Activated CD4-positive, alpha-beta T cell treated with anti-CD3 and anti-CD28 coated beads, Interleukin-2, amount 10 ng/mL, durations not matched to agents 24 days and 14 days (primary cell): ENCODE data around the gene NOP56. TPM values are rescaled to one million over a fixed set of nuclear protein-coding genes. Genes with fewer than 3 reads are reported as not detected.
A peak's percentile ranks its signal among the peaks of the same experiment; 100 is the strongest.

Experiments used
- DNase-seq: peaks from one replicate; pipeline ENCODE4 v3.0.0; 2022
- H3K27ac Mint-ChIP-seq: one replicate; pipeline ENCODE4 v1.8.0; 2022; ENCODE audit warnings: mild to moderate bottlenecking, mixed read lengths
- H3K27me3 Mint-ChIP-seq: one replicate; pipeline ENCODE4 v1.8.0; 2022; ENCODE audit warnings: mixed read lengths
- H3K36me3 Mint-ChIP-seq: one replicate; pipeline ENCODE4 v1.8.0; 2022; ENCODE audit warnings: low read depth, mild to moderate bottlenecking, mixed read lengths
- H3K4me1 Mint-ChIP-seq: one replicate; pipeline ENCODE4 v1.8.0; 2021; ENCODE audit warnings: mixed read lengths
- H3K4me3 Mint-ChIP-seq: one replicate; pipeline ENCODE4 v1.8.0; 2022; ENCODE audit warnings: mild to moderate bottlenecking, moderate library complexity, mixed read lengths
- H3K9me3 Mint-ChIP-seq: one replicate; pipeline ENCODE4 v1.8.0; 2021; ENCODE audit warnings: mixed read lengths
- intact Hi-C: fragments of 100-400 bp; cut with micrococcal nuclease; formaldehyde crosslinking; loops from one replicate; pipeline ENCODE4 v1.15.1; 2023
- total RNA-seq: library from RNA; stranded (reverse); gene quantifications from 2 replicates; pipeline ENCODE4 v1.2.3, GENCODE V29; 2022

The NOP56 gene
- total RNA-seq, 1 donor from 2014 or later, result 884 TPM

- Mint-ChIP-seq H3K27me3 (no peaks in the 10 kb centered on the region), H3K4me1 (peaks cover 14% of the 10 kb centered on the region), H3K9me3 (no peaks in the 10 kb centered on the region), H3K36me3 (no peaks in the 10 kb centered on the region), H3K4me3 (peak overlapping the region; percentile 2), H3K27ac (peak overlapping the region; percentile 61)
- intact Hi-C loops, result no loop called here
- DNase-seq, result peak; percentile 73
Measured at GRCh38 chr20:2706688-2707352, 54.4 kb downstream of the NOP56 start.

GRCh38 chr20:2707353-2708072 is 55.1 kb downstream of the NOP56 start:
- intact Hi-C loops, result no loop called here
- Mint-ChIP-seq H3K27me3 (no peaks in the 10 kb centered on the region), H3K4me1 (peaks cover 14% of the 10 kb centered on the region), H3K36me3 (no peaks in the 10 kb centered on the region), H3K4me3 (peak overlapping the region; percentile 2), H3K27ac (peak overlapping the region; percentile 61), H3K9me3 (no peaks in the 10 kb centered on the region)
- peak; percentile 47 for DNase-seq

Other genes starting within 250 kb of the NOP56 start
- gene SNRPB, start 181.8 kb upstream of the NOP56 start, total RNA-seq, result 567 and 568 TPM in 2 replicates
- 18.9 and 21.4 TPM in 2 replicates for gene ZNF343, start 143.7 kb upstream of the NOP56 start, total RNA-seq
- not detected in 2 replicates for gene TMC2, start 116.1 kb upstream of the NOP56 start, total RNA-seq
- 121 and 127 TPM in 2 replicates for gene IDH3B, start 11.6 kb downstream of the NOP56 start, total RNA-seq
- gene EBF4, start 40.1 kb downstream of the NOP56 start, total RNA-seq, result 7.3 and 7.6 TPM in 2 replicates
- gene CPXM1, start 148.0 kb downstream of the NOP56 start, total RNA-seq, result 0.14 and 0.38 TPM in 2 replicates
- not detected in 2 replicates for gene C20orf141, start 162.4 kb downstream of the NOP56 start, total RNA-seq
- gene TMEM239, start 163.7 kb downstream of the NOP56 start, total RNA-seq, result not detected in 2 replicates
- gene PCED1A, start 188.0 kb downstream of the NOP56 start, total RNA-seq, result 23.4 and 26.1 TPM in 2 replicates
- 44.3 and 44.9 TPM in 2 replicates for gene VPS16, start 188.1 kb downstream of the NOP56 start, total RNA-seq
- 66.5 and 71.5 TPM in 2 replicates for gene PTPRA, start 220.8 kb downstream of the NOP56 start, total RNA-seq